GM20431 (cell line): Measurements from ENCODE around the gene TMEM145.
"Not testable (repeated sequence)": the region's sequence is repeated elsewhere in the genome, so short reads cannot be mapped to it uniquely, and the experiment has no call there.

Experiments used
- in situ Hi-C: fragments of 300-500 bp; cut with MseI, MboI; formaldehyde crosslinking; loops from one replicate; pipeline ENCODE4 v1.15.0; 2020; ENCODE audit warnings: low sequenced_read_pairs; ENCODE audit not compliant: unreplicated experiment

Gene TMEM145

DNA sequence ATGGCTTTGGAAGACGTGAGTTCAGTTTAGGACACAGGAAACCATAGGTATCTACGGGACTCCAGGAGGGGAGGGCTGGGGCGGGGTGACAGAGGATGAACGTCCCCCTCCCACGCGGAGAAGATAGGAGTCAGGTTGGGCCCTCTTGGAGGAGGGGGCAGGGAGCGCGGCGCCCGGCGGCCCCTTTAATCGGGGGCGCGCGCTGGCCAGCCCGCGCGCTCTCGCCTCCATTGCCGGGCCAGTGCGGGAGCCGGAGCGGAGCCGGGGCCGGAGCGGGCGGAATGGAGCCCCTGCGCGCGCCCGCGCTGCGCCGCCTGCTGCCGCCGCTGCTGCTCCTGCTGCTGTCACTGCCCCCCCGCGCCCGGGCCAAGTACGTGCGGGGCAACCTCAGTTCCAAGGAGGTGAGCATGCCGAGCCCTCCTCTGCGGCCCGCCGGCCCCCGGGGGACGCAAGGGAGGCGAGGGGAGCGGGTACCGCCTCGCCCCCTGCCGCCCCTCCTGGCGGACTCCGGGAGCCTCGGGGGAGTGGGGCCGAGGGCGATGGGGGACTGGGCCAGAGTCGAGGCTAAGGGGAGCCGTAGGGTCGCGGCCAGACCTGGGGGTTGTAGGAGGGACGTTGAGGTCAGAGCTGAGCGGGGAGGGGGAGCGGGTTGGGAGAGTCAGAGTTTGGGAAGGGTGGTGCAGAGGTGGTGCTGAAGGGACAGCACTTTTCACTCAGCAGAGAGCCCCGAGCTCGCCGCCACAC, at the start of gene TMEM145:
TMEM145 (plus strand) TSS at position 214 of the 744 bp plus-strand sequence; CDS start at position 282, 68 bp downstream.
- in situ Hi-C loops: no loop called here

- in situ Hi-C loops: not testable (repeated sequence)
These were observed 47.0 kb upstream of the TMEM145 start for GRCh38 chr19:42266105-42266504.

DNA sequence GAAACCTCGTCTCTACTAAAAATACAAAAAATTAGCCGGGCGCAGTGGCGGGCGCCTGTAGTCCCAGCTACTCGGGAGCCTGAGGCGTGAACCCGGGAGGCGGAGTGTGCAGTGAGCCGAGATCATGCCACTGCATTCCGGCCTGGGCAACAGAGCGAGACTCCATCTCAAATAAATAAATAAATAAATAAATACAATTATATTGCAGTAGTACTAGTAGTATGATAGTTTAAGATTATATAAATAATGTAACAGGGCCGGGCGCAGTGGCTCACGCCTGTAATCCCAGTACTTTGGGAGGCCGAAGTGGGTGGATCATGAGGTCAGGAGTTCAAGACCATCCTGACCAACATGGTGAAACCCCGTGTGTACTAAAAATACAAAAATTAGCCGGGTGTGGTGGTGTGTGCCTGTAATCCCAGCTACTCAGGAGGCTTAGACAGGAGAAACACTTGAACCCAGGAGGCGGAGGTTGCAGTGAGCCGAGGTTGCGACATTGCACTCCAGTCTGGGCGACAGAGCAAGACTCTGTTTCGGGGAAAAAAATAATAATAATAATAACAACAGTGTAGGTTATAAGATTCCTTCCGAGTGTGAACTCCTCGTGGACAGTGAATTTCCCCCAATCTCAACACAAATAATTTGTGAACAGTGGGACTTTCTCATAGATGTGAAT, 46.0 kb upstream of the TMEM145 start:
- in situ Hi-C loops: not testable (repeated sequence)

DNA sequence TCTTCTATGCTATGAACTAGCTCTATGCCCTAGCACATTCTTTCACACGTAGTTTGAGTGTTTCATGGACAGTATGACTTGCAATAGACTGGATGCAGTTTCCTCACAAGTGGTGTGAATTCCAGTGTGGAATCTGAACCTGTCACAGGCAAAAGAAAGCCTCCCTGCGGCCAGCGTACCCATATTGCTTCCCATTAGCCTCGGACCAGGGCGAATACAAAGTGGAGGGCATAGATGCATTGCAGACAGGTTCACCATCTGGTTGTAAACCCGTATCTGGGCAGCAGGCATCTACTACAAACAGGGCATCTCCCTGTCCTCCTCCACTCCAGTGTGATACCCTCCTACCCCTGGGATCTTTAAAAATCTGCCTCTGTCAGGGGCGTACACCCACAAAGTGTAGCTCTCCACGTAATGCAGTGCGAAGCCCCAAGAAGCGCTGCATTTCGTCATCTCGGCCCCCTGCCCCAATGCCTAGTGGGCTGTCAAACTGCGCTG, 45.4 kb upstream of the TMEM145 start:
- in situ Hi-C loops: no loop called here

- in situ Hi-C loops: no loop called here
These were observed 44.9 kb upstream of the TMEM145 start for GRCh38 chr19:42268142-42268703.

GRCh38 chr19:42268704-42269477, 44.2 kb upstream of the TMEM145 start, which contains the start of gene CIC:
Gene CIC (plus strand): TSS chr19:42269252. CDS start chr19:42271784, 2,532 bp downstream.
- in situ Hi-C loops: no loop called here

GRCh38 chr19:42269478-42270345, 43.4 kb upstream of the TMEM145 start:
- in situ Hi-C loops: no loop called here

- in situ Hi-C loops: no loop called here
These were observed 42.6 kb upstream of the TMEM145 start for GRCh38 chr19:42270346-42271044.

DNA sequence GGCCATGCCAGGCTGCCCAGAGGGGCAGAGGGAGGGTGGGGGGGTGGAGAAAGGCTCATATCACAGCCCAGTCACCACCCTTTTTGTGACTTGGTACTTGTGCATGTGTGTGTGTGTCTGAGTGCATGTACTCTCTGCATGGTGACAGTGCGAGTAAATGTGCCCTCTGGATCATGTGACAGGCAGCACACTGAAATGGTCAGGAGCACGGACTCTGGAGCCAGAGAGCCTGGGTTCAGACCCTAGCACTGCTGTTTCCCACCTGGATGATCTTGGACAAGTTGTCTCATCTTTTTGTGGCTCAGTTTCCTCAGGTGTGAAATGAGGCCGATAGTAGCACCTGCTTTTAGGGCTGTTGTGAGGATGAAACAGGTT, 42.1 kb upstream of the TMEM145 start:
- in situ Hi-C loops: no loop called here

DNA sequence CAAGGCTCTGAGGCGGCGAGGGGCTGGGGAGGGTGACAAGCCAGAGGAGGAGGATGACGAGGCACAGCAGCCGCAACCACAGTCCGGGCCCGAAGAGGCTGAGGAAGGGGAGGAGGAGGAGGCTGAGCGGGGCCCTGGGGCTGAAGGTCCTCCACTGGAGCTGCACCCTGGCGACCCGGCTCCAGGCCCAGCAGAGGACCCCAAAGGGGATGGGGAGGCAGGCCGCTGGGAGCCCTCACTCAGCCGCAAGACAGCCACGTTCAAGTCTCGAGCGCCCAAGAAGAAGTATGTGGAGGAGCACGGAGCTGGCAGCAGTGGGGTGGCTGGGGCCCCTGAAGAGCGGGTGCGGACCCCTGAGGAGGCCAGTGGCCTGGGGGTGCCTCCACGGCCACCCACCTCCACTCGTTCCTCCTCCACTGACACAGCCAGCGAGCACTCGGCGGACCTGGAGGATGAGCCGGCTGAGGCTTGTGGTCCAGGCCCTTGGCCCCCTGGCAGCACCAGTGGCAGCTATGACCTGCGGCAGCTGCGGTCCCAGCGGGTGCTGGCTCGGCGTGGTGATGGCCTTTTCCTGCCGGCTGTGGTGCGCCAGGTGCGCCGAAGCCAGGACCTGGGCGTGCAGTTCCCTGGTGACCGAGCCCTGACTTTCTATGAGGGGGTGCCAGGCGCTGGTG, 41.1 kb upstream of the TMEM145 start:
- in situ Hi-C loops: no loop called here

GRCh38 chr19:42272535-42272897, 40.6 kb upstream of the TMEM145 start:
- in situ Hi-C loops: no loop called here

GRCh38 chr19:42272989-42273406, 40.1 kb upstream of the TMEM145 start:
- in situ Hi-C loops: no loop called here

- in situ Hi-C loops: no loop called here
These were observed 39.6 kb upstream of the TMEM145 start for GRCh38 chr19:42273407-42274064.

DNA sequence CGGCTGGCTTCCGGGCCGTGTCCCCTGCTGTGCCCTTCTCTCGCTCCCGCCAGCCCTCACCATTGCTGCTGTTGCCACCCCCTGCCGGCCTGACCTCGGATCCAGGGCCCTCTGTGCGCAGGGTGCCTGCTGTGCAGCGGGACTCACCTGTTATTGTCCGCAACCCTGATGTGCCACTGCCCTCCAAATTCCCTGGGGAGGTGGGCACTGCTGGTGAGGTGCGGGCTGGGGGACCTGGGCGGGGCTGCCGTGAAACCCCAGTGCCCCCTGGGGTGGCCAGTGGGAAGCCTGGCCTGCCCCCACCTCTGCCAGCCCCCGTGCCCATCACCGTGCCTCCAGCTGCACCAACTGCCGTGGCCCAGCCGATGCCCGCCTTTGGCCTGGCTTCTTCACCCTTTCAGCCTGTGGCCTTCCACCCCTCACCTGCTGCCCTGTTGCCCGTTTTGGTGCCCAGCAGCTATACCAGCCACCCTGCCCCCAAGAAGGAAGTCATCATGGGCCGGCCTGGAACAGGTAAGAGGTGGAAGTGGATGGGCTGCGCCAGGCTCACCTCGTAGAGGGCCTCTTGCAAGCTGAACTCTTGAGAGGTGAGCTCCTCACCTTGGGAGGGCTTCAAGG, 38.9 kb upstream of the TMEM145 start:
- in situ Hi-C loops: no loop called here

DNA sequence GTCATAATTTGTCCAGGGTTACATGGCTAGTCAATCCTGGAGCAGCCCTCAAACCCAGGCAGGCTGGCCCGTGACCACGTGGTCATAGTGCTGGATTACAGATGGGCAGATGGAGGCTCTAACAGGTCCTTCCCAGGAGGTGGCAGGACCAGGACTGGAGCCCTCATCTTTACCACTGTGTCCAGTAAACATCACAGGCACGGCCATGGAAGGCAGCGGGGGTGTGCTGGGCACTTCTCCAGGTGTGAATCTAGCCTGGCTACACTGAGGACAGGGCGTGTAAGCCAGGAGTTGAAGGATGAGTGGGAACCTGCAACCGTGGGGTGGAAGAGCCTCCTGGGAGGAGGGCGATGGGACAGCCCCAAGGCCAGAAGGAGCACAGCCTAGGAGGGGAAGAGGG, 38.0 kb upstream of the TMEM145 start:
- in situ Hi-C loops: no loop called here

- in situ Hi-C loops: no loop called here
These were observed 37.6 kb upstream of the TMEM145 start for GRCh38 chr19:42275517-42275916.

DNA sequence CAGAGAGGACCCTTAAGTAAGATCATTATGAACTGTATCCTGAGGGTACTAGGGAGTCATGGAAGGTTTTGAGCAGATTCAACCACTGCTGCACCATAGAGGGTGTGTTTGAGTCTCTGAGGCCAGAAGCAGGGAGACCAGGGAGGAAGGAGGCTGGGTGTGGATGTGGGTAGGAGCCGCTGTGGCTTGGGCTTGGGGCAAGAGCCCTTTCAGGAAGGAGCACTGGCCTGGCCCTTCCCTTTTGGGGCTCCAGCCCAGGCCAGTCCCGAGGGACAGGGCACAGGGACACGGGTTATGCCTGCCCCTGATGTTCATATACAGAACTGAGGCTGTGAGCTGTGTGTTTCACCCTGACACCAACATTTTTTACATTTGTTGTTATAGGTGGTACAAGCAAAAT, 36.8 kb upstream of the TMEM145 start:
- in situ Hi-C loops: no loop called here
